ENCODE data around the gene CHST3.

GRCh38 chr10:72041491-72041890, 77.3 kb downstream of the CHST3 start:
- no peak for TF ChIP-seq GATA3 (IDR thresholded peaks at IDR 0.05; ENCODE audit: low read depth, low read length)
- TF ChIP-seq GATA2 (IDR thresholded peaks at IDR 0.05; ENCODE audit: low read depth, low read length) = no peak

All from SH-SY5Y (cell line).